GM12801 (cell line): Measurements from ENCODE around the gene ANKDD1B.

Experiments
- CTCF ChIP-seq: IDR thresholded peaks from one replicate; pipeline ENCODE4 v1.5.1; 2011; ENCODE audit warnings: control low read depth; ENCODE audit not compliant: insufficient read length; ENCODE audit errors: extremely low read depth

The ANKDD1B gene

GRCh38 chr5:75677607-75678006, 66.4 kb downstream of the ANKDD1B start:
- no peak for TF ChIP-seq CTCF

GRCh38 chr5:75678155-75678554, 66.9 kb downstream of the ANKDD1B start:
- TF ChIP-seq CTCF = no peak

- TF ChIP-seq CTCF = no peak
These were observed 70.0 kb downstream of the ANKDD1B start for GRCh38 chr5:75681125-75681830.

GRCh38 chr5:75685141-75685540, 73.9 kb downstream of the ANKDD1B start:
- TF ChIP-seq CTCF = no peak

GRCh38 chr5:75686480-75686879, 75.2 kb downstream of the ANKDD1B start:
- no peak for TF ChIP-seq CTCF

GRCh38 chr5:75690669-75691068, 79.4 kb downstream of the ANKDD1B start:
- no peak for TF ChIP-seq CTCF

- no peak for TF ChIP-seq CTCF
These were observed 83.5 kb downstream of the ANKDD1B start for GRCh38 chr5:75694781-75695180.
